GM18498 (cell line): ENCODE data around the gene FRMD4A.
A peak's percentile ranks its signal among the peaks of the same experiment; 100 is the strongest.

ENCODE experiments used
- ATAC-seq: cut with Tn5 transposase; IDR thresholded peaks from one replicate; pipeline ENCODE4 v1.9.1; 2021; ENCODE audit warnings: mild to moderate bottlenecking, moderate library complexity; ENCODE audit not compliant: unreplicated experiment

The FRMD4A gene

DNA sequence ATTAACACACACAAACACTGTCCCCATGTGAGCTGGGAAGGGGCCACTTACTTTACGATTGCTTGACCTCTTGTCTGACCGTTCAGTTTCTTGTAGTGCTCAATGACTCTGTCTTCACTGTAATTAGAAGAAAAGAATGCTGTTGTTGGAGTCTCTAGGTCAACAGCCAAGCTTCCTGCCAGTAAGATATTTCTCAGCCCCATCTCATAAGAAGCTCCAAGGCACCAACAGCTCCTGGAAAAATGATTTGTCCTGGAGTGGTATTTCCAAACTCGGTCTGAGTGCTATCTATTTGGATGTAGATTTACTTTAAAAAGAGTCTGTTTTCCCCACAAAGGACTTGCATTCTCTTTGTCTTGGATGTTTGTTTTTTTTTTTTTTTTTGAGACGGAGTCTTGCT lies 590.3 kb downstream of the FRMD4A start:
- ATAC-seq, result no peak

DNA sequence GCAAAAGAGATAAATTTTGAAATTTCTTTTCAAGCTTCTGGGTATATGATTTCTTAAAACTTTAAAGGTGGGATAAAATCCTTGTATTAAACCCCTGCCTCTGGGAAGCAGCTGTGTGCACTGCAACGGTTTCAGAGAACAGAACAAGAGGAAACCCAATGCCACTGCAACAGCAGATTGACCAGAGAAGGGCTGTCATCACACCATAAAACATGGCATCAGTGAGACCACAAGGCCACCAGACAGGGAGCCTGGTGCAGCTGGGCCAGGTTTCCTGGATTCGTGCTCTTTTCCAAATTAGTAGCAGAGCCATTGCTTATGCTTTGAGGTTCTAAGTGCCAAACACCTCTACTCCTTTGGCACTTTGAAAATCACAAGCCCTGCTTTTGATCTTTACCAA lies 591.5 kb downstream of the FRMD4A start:
- ATAC-seq, result no peak

DNA sequence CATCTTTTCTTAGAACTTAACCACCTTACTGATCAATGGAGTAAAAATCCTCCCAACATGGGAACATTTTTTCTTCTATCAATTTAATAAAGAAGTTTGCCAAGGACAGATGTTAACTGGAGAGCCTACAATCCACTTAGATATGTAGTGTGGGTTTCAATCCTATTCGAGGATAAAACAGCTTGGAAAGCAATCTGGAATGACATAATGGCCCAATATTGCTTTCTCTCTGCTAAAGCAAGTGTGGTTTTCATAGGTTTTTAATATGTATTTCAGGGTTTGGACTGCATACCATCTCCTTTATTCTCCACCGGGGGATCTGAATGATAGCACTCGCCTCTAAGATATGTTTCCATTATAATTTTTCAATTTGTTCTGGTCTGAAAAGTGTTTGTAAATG lies 594.2 kb downstream of the FRMD4A start:
- no peak for ATAC-seq

DNA sequence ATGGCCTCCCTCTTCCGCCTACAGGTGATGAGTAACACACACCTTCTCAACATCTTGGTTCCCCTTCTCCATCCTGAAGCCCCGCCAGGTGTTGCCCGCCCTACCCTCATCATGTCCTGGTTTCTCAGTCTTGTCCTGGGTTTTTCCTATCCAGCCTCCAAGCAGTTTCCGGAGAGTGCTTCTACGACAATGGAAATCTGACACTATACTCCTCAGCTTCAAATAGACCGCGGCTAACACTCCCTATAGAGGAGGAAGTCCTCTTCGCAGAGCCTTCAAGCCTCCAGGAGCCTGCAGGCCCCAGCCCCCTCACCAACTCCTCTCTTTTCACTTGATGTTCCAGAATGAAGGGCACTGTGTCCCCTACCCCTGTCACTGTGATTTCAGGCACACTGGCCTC lies 596.6 kb downstream of the FRMD4A start:
- no peak for ATAC-seq

DNA sequence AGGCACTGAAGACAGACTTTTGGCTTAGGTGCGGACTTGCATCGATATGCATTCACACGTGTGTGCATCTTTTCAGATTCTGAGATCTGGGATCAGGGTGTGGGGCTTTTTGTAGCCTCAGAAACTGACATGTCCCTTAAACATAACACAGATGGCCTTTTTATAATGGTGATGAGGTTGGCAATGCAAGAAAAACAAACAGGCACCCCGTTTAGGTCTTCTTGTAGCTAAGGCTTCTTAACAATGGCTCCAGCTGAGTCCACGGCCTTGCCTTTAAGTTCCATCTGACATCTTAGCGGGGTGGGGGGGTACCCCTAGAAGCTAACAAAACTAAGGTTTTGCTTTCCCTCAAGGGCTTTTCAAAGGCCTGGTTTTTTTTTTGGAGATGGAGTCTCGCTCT lies 597.7 kb downstream of the FRMD4A start:
- no peak for ATAC-seq

DNA sequence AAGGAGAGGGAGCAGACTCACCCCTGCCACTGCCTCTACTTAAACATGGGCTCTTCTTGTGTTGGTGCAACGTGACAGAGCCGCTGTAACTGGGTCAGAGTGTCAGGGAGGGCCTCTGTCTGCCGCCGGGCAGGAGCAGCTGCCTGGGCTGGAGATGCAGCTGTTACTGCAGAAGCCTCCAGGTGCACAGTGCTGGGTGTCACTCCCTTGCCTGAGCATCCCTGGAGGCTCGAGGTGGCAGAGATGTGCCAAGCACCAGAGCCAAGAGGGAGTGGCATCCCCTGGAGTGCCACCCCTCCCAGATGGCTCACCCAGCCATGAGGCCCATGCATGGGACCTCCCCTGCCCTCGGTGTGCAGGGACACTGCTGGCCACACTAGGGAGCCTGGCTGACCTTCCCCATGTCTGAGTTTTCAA lies 598.3 kb downstream of the FRMD4A start:
- ATAC-seq, result no peak

DNA sequence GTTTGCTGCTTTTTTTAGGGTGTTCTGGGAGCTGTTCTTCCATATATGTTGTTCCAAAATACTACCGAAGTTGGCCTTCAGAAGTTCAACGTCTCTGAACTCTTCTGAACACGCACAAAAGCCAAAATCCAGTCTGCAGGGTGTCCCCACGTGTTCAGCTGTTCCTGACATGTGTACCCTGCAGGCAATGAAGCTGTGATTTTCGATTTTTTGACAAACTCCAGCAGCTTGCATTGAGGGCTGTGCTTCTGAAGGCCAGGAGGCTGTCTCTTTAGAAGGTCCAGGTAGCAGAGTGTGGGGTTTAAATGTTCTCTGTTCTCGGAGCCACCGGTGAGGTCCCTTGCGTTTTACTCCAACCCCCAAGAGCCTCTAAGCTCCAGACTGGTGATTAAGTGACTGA lies 598.9 kb downstream of the FRMD4A start:
- ATAC-seq, result no peak

DNA sequence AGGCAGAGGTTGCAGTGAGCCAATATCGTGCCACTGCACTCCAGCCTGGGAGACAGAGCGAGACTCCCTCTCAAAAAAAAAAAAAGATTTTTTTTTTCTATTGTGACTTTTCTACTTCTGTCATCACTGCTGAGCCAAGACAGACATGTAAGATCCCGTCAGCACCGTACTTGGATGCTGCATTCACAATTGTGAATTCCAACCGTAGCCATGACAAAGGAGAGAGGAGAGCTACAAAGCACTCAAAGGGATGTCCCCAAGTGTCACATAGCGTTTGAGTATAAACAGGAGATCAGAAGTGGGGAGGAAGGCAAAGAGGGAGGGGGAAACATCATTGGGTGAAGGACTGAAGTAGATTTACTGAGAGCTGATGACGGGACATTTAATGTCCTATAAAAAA lies 599.8 kb downstream of the FRMD4A start:
- no peak for ATAC-seq

DNA sequence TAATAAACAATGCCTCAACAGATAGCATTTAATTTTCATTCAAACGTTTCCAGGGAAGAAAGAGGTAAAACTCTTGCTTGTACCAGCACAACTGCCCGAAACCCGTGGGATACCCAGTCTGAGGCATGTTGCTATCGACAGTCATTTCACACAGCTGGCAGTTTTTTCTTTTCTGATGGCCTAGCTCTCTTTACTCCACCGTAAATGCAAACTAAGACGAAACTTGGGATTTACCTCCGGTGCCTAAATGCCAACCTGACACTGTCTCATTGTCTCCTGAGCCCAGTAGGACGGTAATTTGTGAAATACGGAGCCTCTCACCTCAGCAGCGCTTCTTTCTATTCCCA lies 600.4 kb downstream of the FRMD4A start:
- no peak for ATAC-seq

DNA sequence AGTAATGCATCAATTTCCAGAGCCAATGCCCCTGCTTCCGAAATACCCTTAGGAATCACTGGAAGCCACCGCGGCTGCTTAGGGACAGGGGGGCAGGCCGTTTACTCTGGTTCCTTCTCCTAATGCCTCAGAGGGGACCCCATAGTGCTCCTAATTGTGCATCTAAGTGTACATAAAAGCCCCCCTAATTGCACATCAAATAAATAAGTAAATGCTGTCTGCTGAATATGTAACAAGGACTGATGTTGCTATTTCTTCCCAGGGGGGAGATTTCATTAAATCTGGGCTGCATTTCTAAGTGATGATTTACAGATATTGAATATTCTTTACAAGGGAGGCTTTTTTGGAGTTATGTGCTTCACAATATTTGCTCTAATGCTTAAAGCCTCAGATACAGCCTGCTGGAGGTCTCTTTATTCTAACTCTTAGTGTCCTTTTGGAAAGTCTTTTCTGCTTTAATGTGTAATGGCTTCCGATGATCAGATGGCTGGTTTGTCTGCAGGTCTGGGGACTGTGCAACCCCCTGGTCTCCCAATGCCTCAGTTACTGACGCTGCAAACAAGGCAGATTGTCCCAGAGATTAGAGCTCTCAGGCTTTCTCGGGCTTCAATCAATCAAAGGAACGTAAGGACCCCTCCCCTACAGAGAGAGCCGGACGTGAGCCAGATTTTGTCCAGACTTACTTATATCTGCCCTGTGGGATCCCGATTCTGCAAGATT lies 601.0 kb downstream of the FRMD4A start:
- ATAC-seq, result no peak

DNA sequence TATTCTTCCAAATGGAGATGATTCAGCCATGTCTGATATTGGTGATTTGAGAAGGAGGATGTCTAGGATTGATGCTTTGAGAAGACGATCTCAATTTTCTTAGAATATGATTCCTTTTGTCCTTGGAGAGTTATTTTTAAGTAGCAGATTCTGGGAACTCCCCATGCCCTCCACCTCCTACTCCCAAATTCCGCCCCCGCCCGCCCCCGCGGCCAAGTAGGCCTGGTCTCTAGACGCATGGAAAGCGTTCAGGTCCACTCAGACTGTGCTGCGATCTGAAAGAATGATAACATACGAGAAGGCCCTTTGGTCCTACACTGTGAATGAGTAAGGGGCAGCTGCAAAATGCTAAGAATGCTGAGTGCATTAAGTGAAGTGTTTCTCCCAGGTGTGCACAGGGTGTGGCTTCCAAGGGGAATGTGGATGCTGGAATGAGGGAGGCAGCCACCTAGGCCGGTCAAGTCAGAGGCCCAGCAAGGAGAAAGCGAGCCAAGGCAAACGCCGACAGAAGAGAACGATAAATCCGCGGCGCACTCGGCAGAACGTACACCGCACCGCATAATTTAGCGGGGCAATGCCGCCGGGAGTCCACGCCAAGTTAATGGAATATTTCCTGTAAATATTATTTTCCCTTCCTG lies 601.7 kb downstream of the FRMD4A start:
- no peak for ATAC-seq

DNA sequence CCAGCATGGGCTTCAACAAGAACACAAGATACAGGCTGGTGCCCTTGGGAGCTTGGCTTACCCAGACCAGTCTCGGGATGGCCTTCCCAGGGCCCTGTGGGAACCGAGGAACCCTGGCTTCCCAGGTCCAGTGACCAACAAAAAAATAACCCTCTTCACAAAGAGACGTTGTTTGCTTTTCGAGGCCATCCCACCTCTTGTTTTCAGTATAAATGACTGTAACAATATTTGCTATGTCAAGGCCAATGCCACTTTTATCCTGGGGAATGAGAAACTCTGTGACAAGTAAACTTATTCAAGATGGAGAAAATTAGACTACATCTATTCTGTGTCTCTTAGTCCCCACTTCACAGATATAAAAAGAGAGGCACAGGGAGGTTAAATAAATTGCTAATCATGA lies 605.1 kb downstream of the FRMD4A start:
- ATAC-seq, result no peak

DNA sequence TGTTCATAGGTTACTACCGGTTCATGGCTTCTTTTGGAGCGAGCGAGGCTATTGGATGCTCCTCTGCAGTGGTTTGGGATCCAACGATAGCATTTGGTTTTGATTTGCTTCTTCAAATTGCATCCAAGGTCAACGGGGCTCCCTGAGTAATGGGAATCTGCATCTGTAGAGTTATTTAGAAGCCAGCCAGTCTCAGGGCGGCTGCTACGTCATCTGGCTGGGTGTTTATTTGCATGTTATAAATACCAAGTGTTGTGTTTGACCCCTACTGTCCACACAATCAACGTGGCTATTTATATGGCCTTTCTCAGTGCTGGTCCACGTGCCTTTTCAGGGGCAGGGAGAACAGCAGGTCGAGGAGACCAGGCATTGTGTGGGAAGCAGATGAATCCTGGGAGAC lies 606.2 kb downstream of the FRMD4A start:
- ATAC-seq, result no peak

DNA sequence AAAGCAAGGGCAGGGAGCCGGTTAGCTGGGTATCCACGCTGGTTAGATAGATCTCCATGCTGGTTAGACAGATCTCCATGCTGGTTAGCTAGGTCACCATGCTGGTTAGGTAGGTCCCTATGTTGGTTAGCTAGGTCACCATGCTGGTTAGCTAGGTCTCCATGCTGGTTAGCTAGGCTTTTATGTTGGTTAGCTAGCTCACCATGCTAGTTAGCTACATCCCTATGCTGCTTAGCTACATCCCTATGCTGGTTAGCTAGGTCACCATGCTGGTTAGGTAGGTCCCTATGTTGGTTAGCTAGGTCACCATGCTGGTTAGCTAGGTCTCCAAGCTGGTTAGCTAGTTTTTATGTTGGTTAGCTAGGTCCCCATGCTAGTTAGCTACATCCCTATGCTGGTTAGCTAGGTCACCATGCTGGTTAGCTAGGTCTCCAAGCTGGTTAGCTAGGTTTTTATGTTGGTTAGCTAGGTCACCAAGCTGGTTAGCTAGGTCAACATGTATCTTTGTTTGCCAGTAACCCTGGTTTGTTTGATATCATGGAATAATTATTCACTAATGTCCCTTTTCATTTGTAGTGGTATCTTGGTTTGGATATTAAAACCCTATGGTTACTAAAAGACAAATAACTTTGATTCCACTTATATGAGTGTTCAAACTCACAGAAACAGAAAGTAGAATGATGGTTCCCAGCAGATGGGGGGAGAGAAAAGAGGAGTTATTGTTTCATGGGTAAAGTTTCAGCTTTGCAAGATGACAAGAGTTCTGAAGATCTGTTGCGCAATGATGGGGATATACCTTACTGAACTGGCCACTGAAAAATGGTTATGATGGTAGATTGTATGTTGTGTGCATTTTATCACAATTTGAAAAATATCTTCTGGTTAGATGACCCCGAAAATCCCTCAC lies 607.7 kb downstream of the FRMD4A start:
- ATAC-seq, result peak; percentile 66

DNA sequence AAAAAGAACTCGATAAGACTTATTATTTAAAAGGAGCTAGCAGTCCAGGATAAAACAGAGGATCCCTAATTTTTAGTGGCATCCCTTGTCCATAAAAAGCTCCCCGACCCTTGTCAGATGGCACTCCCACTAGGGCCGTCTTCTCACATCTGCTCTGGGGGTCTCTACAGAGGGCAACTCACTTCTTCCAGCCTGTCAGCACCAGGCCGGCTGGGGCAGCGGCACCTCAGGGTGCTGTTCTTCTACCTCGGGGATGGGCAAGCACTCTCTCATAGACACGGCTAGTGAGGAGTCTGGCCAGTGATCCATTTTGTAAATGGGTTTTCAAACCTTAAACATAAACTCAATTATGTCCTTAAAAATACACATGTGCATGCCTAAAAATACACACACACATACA lies 609.2 kb downstream of the FRMD4A start:
- ATAC-seq, result no peak

DNA sequence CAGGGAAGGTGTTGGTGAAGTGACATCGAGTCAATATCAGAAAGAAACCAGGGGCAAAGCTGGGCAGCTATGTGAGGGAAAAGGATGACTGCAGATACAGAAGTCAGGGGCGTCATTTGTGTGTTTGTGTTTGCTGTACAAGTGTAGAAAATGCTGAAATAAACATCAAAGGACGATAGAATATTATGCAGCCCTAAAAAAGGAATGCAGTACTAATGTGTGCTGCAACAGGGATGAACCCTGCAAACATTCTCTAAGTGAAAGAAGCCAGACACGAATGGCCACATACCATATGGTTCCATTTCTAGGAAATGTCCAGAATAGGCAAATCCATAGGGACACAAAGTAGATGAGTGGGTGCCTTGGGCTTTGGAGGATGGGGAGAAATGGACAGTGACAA lies 610.0 kb downstream of the FRMD4A start:
- no peak for ATAC-seq

DNA sequence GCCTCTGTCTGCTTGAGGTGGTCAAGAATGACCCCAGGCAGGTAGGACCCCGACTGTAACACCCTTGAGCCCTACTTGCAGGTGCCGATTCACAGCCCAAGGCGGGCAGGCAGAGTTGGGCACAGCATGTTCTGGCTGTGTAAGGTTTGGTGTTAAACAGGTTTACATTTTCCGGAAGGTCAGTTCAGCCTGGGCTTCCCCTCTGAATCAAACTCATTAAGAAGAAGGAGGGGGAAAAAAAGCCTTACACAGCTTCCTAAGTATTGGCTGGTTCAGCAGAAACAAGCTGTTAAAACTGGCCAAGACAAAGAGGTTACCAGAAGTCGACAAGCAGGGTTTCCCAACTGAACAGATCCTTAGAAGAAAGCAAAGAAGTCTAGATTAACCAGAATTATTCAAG lies 611.3 kb downstream of the FRMD4A start:
- no peak for ATAC-seq

DNA sequence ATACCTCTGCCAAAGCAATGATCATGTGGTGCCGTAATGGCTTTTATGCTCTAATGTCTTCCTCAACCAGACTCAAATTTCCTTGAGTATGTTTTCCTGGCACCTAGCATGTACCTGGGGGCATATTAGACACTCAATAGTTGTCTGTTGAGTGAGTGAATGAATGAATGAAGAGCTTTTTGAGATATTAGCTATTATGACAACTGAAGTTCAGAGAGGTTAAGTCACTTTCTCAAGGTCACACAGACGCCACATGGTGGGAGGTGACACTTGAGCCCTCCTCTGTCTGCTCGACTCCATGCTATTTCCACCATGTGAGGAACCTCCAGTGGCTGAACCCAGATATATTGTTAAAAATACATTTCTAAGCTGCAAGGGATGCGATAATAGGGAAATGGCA lies 611.9 kb downstream of the FRMD4A start:
- ATAC-seq, result no peak

DNA sequence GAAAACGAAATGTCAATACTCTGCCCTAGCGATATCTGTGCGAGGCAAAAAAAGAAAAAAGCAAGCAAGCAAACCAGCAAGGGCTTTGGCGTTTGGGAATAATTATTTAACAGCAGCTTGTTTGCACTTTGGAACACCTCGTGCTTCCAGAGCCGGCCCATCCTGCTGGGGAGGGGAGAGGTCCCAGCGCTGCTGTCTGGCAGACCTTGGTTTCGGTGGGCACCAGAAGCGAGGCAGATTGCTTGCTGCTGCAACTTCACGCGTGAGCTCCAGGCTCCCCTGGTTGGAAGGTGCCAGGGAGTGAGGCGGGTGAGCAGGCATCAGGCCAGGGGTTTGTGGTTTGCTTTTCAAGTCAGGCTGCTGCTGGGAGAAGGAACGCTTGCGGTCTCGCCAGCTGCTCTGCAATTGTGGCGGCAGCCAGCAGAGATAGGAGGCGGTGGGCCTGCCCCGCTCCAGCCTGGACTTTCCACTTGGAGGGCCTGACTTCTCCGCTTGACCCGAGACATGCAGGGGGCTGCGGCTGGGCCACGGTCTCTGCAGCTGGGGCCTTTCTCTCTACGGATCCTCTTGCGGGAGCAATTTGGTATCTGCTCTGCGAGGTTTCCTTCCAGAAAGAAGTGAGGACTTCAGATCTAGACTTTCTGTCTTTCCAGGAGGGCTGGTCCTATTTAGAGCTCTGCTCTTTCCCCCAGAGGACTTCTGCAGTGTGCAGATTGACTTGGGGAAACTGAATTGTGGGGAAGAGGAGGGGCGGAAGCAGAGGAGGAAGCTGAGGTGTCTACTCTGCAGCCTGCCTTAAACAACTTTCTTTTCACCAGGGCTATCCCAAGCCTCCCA lies 612.6 kb downstream of the FRMD4A start:
- peak; percentile 48 for ATAC-seq

DNA sequence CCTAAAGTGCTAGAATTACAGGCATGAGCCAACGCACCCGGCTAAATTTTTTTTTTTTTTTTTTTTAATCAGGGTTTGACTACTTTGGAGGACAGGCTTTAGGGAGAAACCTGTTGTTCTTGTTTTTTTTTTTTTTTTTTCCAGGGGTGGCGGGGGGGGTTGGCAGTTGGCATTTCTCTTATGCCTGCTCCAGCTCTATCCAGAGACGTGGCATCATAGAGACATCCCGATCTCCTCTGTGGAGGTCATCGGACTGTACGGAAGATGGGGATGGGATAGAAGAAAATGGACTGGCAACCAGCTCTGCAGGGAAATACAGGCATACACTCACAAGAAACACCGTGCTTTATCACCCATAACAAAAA lies 613.2 kb downstream of the FRMD4A start:
- ATAC-seq, result no peak
